ENCODE measurements around the gene MRPL4. TPM values are rescaled to one million over a fixed set of nuclear protein-coding genes. Genes with fewer than 3 reads are reported as not detected.
A peak's percentile ranks its signal among the peaks of the same experiment; 100 is the strongest.

MRPL4 gene
- total RNA-seq, 3 donors from 2014 or later (not counting 1 experiment from before 2014, with no cell fraction given) = 34.5 to 41.6 (median 40.2) TPM

GRCh38 chr19:10289836-10290356 lies 37.9 kb downstream of the MRPL4 start, which contains the start of gene ICAM5:
Gene ICAM5, plus strand, starts transcription at chr19:10289952. Its CDS starts 92 bp downstream, at chr19:10290044.
- intact Hi-C loops (cut with micrococcal nuclease) = loop anchor here (2.0 to 5.0 kb wide), 2 partner anchors 19 to 222 kb away; partner anchors contain the start of gene ICAM1
- Mint-ChIP-seq H3K9me3 (no peaks in the 10 kb centered on the region), H3K4me1 (peaks cover 50 to 69% of the 10 kb centered on the region in 2 donors), H3K27me3 (ENCODE audit: low read depth in 2 of 2) (peaks cover 7 to 40% of the 10 kb centered on the region in 2 donors), H3K4me3 (peak within 1 kb of the TSS; percentile 86), H3K36me3 (peaks cover 9% of the 10 kb centered on the region), H3K27ac (peak within 1 kb of the TSS; percentile 23 to 63)
- Histone ChIP-seq H3K36me3 (ENCODE audit: control insufficient read depth, insufficient read depth, low read length) (peaks cover 12% of the 10 kb centered on the region), H3K27ac (ENCODE audit: low read length) (no peak within 1 kb of the TSS), H3K4me3 (ENCODE audit: low read length) (peak within 1 kb of the TSS; percentile 37), H3K4me1 (ENCODE audit: control insufficient read depth, insufficient read depth, low read length) (peaks cover 93% of the 10 kb centered on the region), H3K27me3 (ENCODE audit: control insufficient read depth, insufficient read depth, low read length) (peaks cover 65% of the 10 kb centered on the region), H3K9me3 (ENCODE audit: control insufficient read depth, insufficient read depth, low read length) (no peaks in the 10 kb centered on the region)
- DNase-seq (peak in 1 of 2 donors; percentile 59), ATAC-seq (peak in 1 of 3 donors; percentile 11)
- TF ChIP-seq, protein P1, sequence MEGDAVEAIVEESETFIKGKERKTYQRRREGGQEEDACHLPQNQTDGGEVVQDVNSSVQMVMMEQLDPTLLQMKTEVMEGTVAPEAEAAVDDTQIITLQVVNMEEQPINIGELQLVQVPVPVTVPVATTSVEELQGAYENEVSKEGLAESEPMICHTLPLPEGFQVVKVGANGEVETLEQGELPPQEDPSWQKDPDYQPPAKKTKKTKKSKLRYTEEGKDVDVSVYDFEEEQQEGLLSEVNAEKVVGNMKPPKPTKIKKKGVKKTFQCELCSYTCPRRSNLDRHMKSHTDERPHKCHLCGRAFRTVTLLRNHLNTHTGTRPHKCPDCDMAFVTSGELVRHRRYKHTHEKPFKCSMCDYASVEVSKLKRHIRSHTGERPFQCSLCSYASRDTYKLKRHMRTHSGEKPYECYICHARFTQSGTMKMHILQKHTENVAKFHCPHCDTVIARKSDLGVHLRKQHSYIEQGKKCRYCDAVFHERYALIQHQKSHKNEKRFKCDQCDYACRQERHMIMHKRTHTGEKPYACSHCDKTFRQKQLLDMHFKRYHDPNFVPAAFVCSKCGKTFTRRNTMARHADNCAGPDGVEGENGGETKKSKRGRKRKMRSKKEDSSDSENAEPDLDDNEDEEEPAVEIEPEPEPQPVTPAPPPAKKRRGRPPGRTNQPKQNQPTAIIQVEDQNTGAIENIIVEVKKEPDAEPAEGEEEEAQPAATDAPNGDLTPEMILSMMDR (IDR thresholded peaks at IDR 0.05) = no peak
- under 1% methylated on average over 45 of the region's 45 CpGs for WGBS (ENCODE audit: insufficient coverage)

DNA sequence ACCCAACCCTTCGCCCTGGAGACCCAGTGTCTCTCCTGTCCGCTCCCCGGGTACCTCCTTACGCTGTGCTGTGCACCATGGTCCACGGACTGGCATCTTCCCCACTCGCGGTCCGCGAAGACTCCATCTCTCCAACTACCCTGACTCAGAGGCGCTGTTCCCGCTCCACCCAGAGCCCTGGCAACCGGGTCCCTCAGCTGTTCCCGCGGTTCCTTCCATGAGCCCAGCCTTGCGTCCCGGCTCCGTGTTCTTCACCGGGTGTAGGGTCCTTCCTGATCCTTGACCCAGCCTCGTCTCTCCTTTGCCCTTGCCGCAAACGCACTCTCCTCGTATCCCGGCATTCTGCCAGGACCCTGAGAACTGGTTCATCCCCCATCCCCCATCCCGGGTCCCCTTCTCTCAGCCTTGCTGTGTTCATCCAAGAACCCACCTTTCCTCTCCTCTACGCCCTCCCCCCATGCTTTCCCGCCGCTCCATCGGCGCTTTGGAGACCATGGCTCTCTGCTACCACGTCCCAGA lies 38.4 kb downstream of the MRPL4 start:
- TF ChIP-seq, protein P1 (IDR thresholded peaks at IDR 0.05) = no peak
- peaks cover 65% of the 10 kb centered on the region for H3K27me3 ChIP-seq (ENCODE audit: control insufficient read depth, insufficient read depth, low read length)
- H3K4me1 ChIP-seq (ENCODE audit: control insufficient read depth, insufficient read depth, low read length) = peaks cover 97% of the 10 kb centered on the region
- intact Hi-C loops (cut with micrococcal nuclease) = loop anchor here (2.0 to 5.0 kb wide), 2 partner anchors 20 to 222 kb away; partner anchors contain the start of gene ICAM1
- Mint-ChIP-seq H3K4me3 (peak overlapping the region; percentile 86), H3K27ac (peak overlapping the region; percentile 9 to 63), H3K36me3 (peaks cover 4% of the 10 kb centered on the region), H3K9me3 (no peaks in the 10 kb centered on the region), H3K27me3 (ENCODE audit: low read depth in 2 of 2) (peaks cover 7 to 40% of the 10 kb centered on the region in 2 donors), H3K4me1 (peaks cover 47 to 73% of the 10 kb centered on the region in 2 donors)
- DNase-seq = peak in 1 of 2 donors; percentile 42
- H3K36me3 ChIP-seq (ENCODE audit: control insufficient read depth, insufficient read depth, low read length) = peaks cover 7% of the 10 kb centered on the region
- peak overlapping the region; percentile 15 for H3K4me3 ChIP-seq (ENCODE audit: low read length)
- ATAC-seq = no peak
- WGBS (ENCODE audit: insufficient coverage) = 2% methylated on average over 30 of the region's 30 CpGs
- H3K9me3 ChIP-seq (ENCODE audit: control insufficient read depth, insufficient read depth, low read length) = no peaks in the 10 kb centered on the region
- H3K27ac ChIP-seq (ENCODE audit: low read length) = no peak overlapping the region

- Histone ChIP-seq H3K4me3 (ENCODE audit: low read length) (peak overlapping the region; percentile 15), H3K27me3 (ENCODE audit: control insufficient read depth, insufficient read depth, low read length) (peaks cover 65% of the 10 kb centered on the region), H3K27ac (ENCODE audit: low read length) (no peak overlapping the region), H3K9me3 (ENCODE audit: control insufficient read depth, insufficient read depth, low read length) (no peaks in the 10 kb centered on the region), H3K4me1 (ENCODE audit: control insufficient read depth, insufficient read depth, low read length) (peaks cover 99% of the 10 kb centered on the region), H3K36me3 (ENCODE audit: control insufficient read depth, insufficient read depth, low read length) (peaks cover 1% of the 10 kb centered on the region)
- Mint-ChIP-seq H3K27me3 (ENCODE audit: low read depth in 2 of 2) (peaks cover 7 to 40% of the 10 kb centered on the region in 2 donors), H3K4me1 (peaks cover 49 to 79% of the 10 kb centered on the region in 2 donors), H3K27ac (peak overlapping the region; percentile 63 to 71), H3K9me3 (no peaks in the 10 kb centered on the region), H3K4me3 (peak overlapping the region; percentile 86), H3K36me3 (no peaks in the 10 kb centered on the region)
- DNase-seq = peak; percentile 43 to 74
- intact Hi-C loops (cut with micrococcal nuclease) = loop anchor here (2.0 to 5.0 kb wide), 2 partner anchors 20 to 221 kb away; partner anchors contain the start of gene ICAM1
- WGBS (ENCODE audit: insufficient coverage) = under 1% methylated on average over 57 of the region's 57 CpGs
- ATAC-seq = peak; percentile 17 to 31 (median 17)
- TF ChIP-seq, protein P1 (IDR thresholded peaks at IDR 0.05) = no peak
Observed at GRCh38 chr19:10290876-10291553, 39.0 kb downstream of the MRPL4 start.
